Stimulated activated CD4-positive, alpha-beta T cell treated with anti-CD3 and anti-CD28 coated beads, Interleukin-1b, Interleukin-23, amount 100 ng/mL, for 48 hours (primary cell): ENCODE measurements around the gene TAL1.
"Not testable (repeated sequence)": the region's sequence is repeated elsewhere in the genome, so short reads cannot be mapped to it uniquely, and the experiment has no call there.

Source experiments
- DNase-seq: peaks from one replicate; pipeline ENCODE4 v3.0.0-alpha.2; 2020

The TAL1 gene

DNA sequence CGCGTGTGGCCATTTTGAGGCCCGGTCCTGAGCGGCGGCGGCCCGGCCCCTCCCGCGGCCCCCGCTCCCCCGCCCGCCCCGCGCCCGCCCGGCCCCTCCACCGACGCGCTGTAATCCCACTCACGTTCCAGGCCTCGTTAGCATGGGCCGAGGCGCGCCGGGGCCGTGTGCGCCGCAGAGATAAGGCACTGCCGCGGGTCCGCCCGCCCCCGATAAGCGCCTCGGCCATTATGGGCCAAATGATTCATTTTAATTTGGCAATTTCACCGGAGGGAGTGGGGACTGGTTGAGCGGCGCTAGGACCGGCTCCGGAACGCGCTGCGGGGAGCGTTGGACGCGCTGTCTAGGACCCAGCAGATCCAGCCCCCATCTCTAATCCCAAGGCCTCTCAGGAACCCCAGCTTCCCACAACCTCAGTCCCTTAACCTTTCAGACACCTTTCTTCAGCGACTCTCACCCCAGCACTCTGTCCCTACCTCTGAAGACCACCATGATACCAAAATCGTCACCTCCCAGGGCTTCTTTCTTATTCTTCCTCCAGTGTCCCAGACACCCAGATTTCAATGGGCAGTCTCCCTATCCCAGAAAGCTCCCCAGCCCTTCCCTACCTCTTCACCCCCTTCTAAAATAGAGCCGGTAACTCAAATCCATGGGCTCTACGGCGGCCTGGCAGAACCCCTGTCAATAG lies at the start of gene TAL1:
TSS of gene TAL1 (minus strand) at position 39 of the 688 bp plus-strand sequence. CDS start 6,337 bp downstream, outside the sequence.
- DNase-seq, result no peak

DNA sequence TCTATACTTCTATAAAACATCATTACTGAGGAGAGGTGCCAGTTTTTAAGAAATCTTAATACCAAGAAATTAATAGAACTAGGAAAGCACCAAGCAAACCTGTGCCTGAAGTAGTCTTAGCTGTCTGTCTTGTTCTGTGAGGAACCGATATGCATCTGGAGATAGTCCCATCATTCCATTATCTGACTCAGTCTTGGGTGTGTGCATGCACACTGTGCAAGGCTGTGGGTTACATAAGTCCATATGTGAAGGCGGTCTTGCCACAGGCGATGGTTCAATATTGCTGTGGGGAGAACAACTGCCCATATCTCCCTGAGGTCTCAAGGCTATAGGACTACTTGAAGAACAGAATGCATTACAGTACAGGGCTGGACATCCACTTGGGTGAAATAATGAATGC lies 48.1 kb upstream of the TAL1 start:
- no peak for DNase-seq

DNA sequence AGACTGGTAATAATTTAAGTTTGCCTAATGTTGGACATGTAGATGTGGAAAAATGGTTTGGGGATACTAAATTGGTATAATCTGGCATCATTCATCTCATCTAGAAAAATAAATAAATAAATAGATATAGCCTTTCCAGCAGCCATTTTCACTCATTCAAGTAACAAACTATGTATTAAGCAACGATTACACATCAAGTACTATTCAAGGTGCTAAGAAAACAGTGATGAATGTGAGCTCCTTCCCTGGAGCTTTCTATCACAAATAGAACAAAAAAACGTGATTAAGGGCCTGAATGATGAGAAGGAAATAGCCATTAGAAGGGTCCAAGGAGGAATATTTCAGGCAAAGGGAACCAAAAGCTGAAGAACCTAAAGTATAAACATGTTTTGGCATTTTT lies 44.8 kb upstream of the TAL1 start:
- DNase-seq, result no peak

DNA sequence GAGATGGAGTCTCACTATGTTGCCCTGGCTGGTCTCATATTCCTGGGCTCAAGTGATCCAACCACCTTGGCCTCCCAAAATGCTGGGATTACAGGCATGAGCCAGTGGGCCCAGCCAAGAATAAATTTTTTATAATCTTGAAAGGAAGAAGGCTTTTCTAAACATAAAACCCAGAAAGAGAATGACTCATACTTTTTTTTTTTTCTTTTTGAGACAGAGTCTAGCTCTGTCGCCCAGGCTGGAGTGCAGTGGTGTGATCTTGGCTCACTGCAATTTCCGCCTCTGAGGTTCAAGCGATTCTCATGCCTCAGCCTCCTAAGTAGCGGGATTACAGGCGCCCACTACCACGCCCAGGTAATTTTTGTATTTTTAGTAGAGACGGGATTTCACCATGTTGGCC lies 43.8 kb upstream of the TAL1 start:
- not testable (repeated sequence) for DNase-seq

DNA sequence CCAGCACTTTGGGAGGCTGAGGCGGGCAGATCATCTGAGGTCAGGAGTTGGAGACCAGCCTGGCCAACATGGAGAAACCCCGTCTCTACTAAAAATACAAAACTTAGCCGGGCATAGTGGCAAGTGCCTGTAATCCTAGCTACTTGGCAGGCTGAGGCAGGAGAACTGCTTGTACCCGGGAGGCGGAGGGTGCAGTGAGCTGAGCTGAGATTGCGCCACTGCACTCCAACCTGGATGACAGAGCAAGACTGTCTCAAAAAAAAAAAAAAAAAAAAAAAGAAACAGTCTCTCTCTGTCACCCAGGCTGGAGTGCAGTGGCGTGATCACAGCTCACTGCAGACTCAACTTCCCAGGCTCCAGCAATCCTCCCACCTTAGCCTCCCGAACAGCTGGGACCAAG lies 33.5 kb upstream of the TAL1 start:
- DNase-seq, result not testable (repeated sequence)

DNA sequence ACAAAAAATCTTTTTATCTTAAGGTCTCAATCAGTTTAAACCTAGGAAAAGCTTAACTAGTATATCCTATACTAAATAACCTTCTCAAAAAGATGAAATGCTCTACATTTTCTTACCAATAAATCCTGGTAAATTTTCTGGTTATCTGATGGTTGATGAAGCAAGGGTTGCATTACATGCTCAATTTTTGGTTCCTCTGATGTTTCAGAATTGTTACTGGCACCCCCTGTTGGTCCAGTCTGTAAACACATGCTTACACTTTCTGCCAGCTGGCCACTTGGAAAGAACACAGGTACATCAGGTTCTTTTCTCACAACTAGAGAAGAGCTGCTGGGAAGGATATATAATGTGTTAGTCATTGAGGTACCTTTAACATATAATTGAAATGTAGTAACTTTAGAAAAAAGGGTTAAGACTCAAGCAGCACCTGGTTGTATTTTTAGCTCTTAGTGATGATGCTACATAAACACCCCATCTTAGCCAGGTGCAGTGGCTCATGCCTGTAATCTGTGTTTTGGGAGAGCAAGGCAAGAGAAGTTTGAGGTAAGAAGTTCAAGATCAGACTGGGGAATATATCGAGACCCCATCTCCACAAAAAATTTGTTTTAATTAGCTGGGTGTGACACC lies 30.9 kb upstream of the TAL1 start:
- peak; percentile 13 for DNase-seq

DNA sequence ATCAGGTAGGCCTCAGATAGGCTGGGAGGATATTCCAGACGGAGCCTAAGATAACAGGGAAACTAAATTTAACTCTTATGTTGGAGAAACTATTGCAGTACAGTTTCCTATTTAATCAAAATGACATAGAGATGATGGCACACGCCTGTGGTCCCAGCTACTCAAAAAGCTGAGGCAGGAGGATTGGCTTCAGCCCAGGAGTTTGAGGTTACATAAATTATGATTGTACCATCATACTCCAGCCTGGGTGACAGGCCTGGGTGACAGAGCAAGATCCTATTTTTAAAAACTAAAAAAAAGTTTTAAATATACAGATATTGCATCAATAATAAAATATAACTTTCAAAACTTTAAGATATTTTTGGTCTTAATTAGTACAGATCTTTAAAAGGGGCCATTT lies 25.2 kb upstream of the TAL1 start:
- DNase-seq, result no peak

DNA sequence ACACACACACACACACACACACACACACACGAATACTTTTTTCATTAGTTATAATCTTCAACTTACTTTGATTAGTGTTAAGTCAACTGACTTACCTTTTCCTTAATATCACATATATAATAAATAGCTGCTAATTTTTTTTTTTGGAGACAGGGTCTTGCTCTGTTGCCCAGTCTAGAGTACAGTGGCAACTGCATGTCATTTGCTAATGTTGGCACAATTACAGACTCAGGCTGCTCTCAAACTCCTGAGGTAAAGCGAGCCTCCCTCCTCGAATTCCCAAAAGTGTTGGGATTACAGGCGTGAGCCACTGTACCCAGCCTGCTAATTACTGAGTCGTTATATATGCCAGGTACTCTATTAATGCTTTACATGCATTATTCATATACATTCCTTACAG lies 20.8 kb upstream of the TAL1 start:
- no peak for DNase-seq

DNA sequence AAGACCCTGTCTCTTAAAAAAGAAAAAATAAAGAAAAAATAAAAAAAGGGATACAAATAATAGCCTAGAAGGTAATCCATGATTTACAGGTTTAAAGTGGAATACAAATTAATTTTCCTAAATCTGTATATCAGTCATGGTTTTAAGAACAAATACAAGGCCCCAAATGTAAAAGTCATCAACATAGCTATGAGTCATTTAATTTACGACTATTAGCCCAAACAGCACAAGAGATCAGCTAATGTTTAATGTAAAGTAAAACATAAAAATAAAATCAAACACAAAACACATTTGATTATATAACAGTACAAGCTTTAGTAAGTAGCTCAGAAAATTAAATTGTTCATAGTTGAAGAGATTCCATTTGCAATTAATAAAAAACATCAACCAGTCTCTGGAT lies 20.3 kb upstream of the TAL1 start:
- DNase-seq, result no peak

DNA sequence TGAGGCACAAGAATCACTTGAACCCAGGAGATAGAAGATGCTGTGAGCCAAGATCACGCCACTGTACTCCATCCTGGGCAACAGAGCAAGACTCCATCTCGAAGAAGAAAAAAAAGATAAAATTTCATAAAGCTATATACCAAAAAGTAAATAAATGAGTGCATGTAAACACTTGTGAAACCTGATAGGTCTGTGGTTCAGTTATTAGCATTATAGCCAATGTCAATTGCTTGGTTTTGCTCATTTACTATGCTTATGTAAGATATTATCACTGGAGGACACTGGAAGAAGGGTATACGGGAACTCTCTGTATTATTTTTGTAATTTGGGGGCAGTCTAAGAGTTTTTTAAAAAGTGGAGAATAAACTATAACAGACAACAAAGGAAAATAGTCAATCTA lies 17.7 kb upstream of the TAL1 start:
- no peak for DNase-seq

DNA sequence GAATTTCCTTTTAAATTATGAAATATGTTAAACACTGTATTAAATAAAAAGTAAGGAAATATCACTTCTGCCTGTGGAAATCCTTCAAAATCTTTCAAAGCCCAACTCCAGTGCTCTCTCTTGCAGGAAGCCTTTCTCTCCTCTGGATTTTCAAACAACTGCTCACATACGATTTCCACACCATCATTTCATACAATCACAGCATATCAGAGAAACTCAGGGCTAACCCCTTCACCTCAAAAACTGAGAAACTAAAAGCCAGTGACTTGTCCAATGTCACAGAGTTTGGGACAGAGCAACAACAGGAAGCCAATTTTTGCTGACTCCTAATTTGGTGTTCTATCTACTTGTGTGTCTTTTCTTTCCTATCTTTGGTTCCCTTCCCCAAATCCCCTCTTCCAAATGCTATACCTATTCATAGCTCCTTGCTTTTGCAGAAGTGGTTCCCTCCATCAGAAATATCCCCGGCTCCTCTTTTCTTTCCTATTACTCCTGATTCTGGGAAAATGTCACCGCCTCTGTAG lies 12.4 kb upstream of the TAL1 start:
- DNase-seq, result no peak

DNA sequence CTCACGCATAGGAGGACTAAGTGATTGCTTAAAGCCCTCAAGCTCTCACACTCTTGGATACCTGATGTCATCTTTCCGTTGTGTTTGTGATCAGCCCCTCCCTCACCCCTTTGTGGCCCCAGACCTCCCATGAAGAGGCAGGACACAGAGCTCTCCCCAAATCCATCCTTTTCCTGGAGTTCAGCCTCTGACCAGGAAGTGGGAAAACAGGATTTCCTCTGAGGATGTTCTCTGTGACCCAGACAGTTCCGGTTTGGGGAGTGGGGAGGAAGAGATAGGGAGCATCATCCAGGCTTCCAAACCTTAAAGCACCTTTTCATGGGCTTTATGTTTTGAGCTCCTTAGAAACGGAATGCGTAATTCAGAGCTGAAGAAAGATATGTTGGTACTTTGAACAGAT lies 11.9 kb upstream of the TAL1 start:
- no peak for DNase-seq

DNA sequence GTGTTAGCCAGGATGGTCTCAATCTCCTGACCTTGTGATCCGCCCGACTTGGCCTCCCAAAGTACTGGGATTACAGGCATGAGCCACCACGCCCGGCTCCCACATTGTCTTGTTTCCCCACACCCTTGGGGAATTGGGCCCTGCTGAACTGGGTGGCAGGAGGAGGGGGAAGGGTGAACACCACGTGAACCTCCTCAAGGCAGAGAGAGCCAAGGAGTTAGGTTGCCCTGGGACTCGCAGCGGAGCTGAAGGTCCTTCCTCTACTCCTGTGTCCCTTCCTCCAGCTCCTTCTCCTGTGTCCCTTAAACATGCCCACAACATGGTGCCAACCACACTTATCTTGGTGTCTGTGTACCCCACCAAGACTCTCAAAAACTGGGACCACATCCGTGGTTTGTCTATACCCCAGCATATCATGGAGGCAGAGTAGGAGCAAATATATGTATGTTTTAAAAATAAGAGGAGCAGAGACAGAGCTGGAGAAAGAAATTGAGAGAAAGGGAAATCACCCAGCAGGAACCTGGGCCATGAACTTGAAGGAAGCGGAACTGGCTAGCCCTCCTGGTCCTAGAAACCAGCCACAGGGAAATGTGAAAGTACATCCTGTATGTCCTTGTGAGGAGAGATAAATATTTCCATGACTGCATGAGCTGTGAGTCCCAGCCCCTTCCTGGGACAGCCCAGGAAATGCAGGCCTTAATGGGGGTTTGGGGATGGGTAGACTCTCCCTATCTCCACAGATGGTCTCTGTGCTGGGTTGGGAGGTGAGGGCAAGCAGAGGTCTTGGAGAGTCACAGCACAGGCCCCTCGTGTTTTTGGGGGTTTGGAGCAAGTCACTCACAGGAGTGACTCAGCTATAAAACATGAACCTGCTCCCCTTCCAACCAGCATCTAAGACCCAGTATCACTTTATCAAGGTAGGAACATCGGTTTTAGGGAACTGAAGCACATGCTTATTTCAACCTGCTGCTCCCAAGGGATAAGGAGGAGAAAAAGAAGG lies 9.4 kb upstream of the TAL1 start:
- DNase-seq, result no peak

DNA sequence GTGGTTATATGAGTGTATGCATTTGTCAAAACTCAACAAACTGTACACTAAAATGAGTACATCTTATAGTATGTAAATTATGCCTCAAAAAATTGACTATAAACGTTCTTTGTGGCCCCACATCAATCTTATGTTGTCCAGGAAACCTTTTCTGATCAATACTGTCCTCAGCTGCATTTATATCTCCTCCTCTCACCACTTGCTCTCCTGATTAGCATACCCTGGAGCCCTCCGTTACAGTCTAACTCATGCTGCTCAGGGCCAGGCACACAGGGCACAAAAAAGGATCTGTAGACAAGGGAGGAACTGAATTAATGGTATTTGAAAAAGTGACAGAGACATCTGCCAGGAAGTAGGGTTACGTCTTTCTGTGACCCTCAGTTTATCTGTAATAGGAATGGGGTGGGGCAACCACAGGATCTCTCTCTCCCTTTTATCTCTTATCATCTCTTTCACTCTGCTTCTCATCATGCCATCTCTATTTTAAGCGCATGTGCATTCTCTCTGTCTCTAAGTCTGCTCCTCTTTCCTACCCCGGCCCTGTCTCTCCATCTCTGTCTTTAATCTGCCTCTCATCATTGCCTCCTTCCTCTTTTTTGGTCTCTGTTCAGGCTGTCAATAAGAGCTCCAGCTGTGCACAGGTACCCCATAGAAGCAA lies 7.0 kb upstream of the TAL1 start:
- no peak for DNase-seq

DNA sequence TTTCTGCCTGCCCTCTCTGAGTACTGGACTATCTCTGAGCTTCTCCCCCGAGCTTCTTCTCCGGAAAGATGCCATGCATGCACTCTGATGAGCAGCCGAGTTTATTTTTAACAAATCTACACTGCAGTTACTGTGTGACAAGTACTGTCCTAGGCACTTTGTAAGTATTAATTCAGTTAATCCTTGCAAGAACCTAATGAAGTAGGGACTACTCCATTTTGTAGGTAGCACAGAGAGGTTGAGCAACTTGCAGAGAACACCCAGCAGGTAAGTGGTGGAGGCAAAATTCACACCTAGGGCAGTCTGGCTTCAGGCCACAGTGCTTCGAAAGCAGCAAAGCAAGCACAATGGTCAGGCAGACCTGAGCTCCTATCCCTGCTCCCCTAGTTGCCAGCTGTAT lies 3.8 kb upstream of the TAL1 start:
- DNase-seq, result no peak

DNA sequence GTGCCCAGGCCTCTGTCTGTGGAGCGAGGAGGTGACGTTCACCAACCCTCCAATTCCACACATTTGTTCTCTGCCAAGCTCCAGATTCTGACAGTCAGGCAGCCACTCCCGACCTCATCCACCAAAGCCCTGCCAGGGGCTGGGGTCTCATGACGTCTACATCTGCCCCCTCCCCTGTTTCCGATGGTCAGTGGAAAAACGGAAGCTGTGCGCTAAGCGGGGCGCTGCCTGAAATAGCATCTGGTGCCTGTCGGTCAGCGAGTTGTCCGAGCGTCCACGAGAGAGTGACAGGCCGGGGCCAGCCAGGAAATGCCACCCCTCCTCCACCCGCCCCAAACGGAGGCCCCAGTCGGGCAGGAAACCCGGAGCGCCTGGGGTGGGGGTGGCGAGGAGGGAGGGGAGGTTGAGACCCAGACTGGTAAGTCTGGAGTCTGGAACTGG lies 3.2 kb upstream of the TAL1 start:
- DNase-seq, result no peak

DNA sequence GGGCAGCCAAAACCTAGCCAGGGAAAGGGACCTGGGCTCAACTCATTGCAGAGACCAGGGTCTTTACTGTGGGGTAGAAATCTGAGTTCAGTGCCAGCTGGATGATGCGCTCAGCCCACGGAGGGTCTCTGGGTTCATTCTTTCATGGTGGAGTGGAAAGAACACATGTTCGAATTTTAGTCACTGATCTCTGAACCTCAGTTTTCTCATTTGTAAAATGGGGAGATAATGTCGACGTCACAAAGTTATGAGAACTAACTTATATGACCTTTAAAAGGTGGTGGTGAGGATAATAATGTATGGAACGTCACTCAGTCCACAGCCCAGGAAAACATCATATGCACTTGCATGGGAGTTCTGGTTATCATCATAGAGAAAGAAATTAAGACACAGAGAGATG lies 1.2 kb upstream of the TAL1 start:
- no peak for DNase-seq

DNA sequence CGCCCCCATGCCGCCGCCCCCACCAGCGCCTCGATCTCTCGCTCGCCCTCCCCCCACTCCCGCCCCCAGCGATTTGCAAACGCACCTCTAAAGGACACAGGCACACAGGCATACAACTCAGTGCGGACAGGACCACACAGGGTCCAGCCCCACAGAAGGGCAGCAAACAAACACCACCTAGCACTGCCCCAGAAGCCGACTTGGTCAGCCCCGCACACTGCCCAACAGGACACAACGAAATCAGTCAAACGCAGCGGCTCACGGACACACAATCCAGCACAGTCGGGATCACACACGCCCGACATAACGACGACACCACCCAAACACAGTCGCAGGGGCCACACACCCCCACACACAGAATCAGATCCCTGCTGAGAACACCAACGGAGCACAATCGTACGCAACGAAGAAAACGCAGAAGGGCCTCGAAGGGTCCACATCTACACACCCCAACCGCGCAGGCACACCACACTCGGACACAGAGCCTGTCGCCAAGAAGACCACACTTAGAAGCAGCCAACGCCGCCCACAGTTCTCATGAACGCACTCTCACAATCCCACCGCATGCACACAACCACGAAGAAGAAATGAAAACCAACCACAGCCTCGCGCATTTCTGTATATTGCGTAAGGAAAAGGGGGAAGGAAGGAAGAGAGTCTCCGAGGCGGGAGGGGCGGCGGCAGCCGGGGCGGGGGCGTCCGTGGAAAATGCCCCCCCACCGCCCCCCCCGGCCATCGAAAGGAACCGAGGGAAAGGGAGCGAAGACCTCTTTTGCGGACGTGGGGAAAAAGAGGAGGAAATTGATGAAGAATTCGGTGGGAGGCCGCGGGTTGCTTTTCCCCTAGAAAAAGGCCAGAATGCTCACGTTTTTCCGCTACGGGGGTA lies 481 bp downstream of the TAL1 start:
- DNase-seq, result peak; percentile 12

DNA sequence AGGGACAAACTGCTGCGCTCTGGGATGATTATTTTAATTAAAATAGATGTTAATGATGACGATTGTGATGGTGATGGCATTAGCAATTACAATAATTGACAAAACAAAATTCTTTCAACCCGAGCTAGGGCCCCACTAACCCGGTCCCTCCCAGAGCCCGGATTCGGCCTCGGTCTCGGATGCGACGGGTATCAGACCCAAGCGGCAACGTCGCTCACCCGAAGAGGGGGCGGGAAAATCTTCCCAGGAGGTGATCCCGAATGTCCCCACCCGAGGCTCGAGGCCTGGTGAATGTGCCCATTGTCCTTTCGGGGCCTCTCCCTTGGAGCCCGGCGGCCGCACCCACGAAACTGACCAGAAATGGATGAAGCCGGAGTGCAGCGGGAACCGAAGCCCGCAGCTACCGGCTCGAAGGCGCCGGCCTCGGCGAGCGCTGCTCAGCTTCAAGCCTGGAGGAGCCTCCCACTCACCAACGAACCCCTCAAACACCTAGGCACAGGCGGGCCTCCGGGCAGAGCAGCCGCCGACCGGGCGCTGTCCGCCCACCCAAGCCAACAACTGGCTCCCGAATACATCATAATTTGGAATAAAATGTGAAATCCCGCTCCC lies 1.2 kb downstream of the TAL1 start:
- peak; percentile 12 for DNase-seq

DNA sequence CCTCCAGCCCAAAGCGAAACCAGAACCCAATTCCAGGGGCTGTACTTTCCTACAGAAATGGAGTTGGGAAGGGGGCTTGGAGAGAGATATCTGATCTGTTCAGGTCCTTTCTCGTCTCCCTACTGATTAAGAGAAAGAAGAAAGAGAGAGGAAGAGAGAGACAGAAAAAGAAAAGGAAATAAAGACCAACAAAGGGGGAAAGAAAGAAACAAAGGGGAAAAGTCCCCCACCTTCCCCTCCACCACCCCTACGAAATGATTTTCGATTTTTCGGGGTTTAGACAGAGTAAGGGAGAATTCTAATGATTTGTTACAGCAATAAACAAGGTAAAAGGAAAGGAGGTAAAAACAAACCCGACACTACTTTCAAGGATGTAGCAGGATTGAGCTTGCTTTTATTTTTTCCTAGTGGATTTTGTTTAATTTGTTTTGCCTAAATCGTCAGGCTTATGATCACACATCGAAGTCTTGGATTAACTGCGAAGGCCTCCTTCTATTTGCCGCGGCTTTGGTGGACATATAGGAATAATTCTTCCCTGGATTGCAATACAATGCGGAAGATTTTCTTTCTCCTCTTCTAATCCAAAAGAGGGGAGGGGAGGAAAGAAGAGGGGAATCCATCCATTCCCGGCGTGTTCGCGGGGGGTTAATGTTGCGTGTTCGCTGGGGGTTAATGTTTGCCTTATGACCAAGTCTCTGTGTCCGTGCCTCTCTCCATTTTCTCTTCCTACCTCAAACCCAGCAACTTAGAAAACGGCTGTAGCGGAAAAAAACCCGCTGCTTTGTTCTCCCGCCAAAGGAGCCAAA lies 1.9 kb downstream of the TAL1 start:
- DNase-seq, result no peak
